ENCODE data around the gene PPM1H. TPM values are rescaled to one million over a fixed set of nuclear protein-coding genes. Genes with fewer than 3 reads are reported as not detected.

PPM1H gene
- total RNA-seq, 1 donor = 13.4 TPM

DNA sequence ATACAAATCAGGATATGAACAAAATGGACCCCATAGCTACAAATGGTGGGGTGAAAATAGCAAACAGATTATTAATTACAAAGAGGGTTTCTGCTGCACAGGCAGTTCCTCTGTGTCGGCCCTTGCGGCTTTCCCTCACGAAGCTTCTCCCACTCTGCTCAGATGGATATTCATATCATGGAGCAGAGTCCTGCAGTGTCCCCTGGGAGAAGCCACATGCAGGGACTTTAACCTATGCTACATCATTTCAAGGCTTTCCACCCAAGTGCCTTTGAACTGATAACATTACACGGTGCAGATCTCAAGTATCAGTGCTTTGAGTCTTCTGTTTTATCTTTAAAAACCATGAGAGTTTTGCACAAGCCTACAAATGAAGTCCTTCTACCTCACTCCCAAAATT lies 229.1 kb downstream of the PPM1H start:
- no peaks in the 10 kb centered on the region for H3K79me2 ChIP-seq (ENCODE audit: insufficient read depth, low read length)
- H2AFZ ChIP-seq (ENCODE audit: low read length) = no peak overlapping the region
- TF ChIP-seq, protein P1, sequence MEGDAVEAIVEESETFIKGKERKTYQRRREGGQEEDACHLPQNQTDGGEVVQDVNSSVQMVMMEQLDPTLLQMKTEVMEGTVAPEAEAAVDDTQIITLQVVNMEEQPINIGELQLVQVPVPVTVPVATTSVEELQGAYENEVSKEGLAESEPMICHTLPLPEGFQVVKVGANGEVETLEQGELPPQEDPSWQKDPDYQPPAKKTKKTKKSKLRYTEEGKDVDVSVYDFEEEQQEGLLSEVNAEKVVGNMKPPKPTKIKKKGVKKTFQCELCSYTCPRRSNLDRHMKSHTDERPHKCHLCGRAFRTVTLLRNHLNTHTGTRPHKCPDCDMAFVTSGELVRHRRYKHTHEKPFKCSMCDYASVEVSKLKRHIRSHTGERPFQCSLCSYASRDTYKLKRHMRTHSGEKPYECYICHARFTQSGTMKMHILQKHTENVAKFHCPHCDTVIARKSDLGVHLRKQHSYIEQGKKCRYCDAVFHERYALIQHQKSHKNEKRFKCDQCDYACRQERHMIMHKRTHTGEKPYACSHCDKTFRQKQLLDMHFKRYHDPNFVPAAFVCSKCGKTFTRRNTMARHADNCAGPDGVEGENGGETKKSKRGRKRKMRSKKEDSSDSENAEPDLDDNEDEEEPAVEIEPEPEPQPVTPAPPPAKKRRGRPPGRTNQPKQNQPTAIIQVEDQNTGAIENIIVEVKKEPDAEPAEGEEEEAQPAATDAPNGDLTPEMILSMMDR (IDR thresholded peaks at IDR 0.05; ENCODE audit: extremely low read depth, low read depth, low read length) = no peak
- no peaks in the 10 kb centered on the region for H4K20me1 ChIP-seq (ENCODE audit: insufficient read depth, low read length)
- no peaks in the 10 kb centered on the region for H3K27me3 ChIP-seq (ENCODE audit: insufficient read depth, low read length)
- no peak overlapping the region for H3K4me2 ChIP-seq (ENCODE audit: insufficient read depth, low read length)
- no peaks in the 10 kb centered on the region for H3K9me3 ChIP-seq (ENCODE audit: low read depth, low read length)
- no peak overlapping the region for H3K4me3 ChIP-seq (ENCODE audit: insufficient read depth, low read length)
- H3K27ac ChIP-seq (ENCODE audit: low read depth, low read length) = no peak overlapping the region
- no peak for DNase-seq (ENCODE audit: insufficient read length, low spot score, missing footprints)
- H3K4me1 ChIP-seq (ENCODE audit: insufficient read depth, low read length) = peaks cover 38% of the 10 kb centered on the region
- no peaks in the 10 kb centered on the region for H3K36me3 ChIP-seq (ENCODE audit: insufficient read depth, low read length)

GRCh38 chr12:62703011-62703380 lies 232.0 kb downstream of the PPM1H start:
- Histone ChIP-seq H3K4me2 (ENCODE audit: insufficient read depth, low read length) (peak overlapping the region; percentile 70), H3K9me3 (ENCODE audit: low read depth, low read length) (no peaks in the 10 kb centered on the region), H3K4me1 (ENCODE audit: insufficient read depth, low read length) (peaks cover 51% of the 10 kb centered on the region), H3K79me2 (ENCODE audit: insufficient read depth, low read length) (no peaks in the 10 kb centered on the region), H3K27ac (ENCODE audit: low read depth, low read length) (peak overlapping the region; percentile 98), H4K20me1 (ENCODE audit: insufficient read depth, low read length) (no peaks in the 10 kb centered on the region), H3K27me3 (ENCODE audit: insufficient read depth, low read length) (no peaks in the 10 kb centered on the region), H2AFZ (ENCODE audit: low read length) (no peak overlapping the region), H3K36me3 (ENCODE audit: insufficient read depth, low read length) (no peaks in the 10 kb centered on the region), H3K4me3 (ENCODE audit: insufficient read depth, low read length) (no peak overlapping the region)
- TF ChIP-seq, protein P1 (IDR thresholded peaks at IDR 0.05; ENCODE audit: extremely low read depth, low read depth, low read length) = no peak
- DNase-seq (ENCODE audit: insufficient read length, low spot score, missing footprints) = no peak

DNA sequence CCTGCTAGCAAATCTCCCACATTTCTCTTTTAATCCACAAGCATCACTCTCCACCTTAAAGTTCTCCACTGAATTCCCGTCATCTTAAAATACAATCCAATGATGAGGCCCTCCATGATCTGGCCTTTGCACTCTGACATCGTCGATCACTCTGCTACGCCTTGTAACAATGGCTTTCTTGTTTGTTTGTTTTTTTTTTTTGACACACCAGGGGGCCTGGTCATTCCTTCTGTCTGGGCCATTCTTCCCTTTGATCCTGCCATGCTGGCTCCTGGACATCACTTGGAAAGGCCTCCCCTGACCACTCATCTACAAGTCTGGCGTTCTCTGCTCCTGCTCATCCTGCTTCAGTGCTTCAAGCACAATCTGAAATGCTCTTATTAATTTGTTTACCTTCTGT lies 233.5 kb downstream of the PPM1H start:
- H3K27ac ChIP-seq (ENCODE audit: low read depth, low read length) = peak overlapping the region; percentile 98
- H3K4me1 ChIP-seq (ENCODE audit: insufficient read depth, low read length) = peaks cover 52% of the 10 kb centered on the region

DNA sequence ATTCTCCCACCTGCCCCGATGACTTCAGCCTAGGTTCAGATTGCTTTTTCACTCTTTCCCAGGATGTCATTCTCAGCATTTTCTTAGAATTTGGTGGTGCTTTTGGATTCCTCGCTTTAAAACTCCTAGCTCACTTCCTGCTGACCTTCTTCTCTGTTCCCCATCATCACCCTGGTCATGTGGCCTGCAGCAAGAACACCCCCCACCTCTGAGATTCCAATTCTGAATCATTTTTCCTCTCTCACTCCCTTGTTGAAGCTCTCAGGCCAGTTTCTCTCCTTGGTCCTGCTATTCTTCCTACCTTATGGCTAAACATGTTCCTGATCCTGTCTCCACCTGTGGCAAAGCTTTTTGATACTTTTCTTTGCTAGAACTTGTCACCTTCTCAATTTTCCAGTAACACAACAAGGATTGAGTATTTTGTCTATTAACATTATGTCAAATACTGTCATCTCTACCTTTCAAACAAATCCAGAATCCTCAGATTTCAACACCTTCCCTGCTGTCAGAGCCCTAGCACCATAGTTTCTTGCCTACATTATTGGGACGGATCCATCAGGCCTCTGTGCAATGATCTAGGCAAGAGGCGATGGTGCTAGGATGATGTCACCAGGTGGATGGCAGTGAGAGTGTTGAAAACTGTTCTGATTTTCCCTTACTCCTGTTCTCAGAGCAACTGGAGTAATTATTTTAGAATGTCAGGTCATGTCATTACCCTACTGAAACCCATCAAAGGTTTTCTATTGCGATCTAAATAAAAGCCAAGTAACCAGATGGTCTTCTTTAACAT lies 234.7 kb downstream of the PPM1H start:
- no peak for DNase-seq (ENCODE audit: insufficient read length, low spot score, missing footprints)
- Histone ChIP-seq H3K27me3 (ENCODE audit: insufficient read depth, low read length) (no peaks in the 10 kb centered on the region), H3K79me2 (ENCODE audit: insufficient read depth, low read length) (no peaks in the 10 kb centered on the region), H3K9me3 (ENCODE audit: low read depth, low read length) (no peaks in the 10 kb centered on the region), H2AFZ (ENCODE audit: low read length) (no peak overlapping the region), H3K4me2 (ENCODE audit: insufficient read depth, low read length) (no peak overlapping the region), H3K36me3 (ENCODE audit: insufficient read depth, low read length) (no peaks in the 10 kb centered on the region), H3K4me1 (ENCODE audit: insufficient read depth, low read length) (peaks cover 58% of the 10 kb centered on the region), H3K27ac (ENCODE audit: low read depth, low read length) (peak overlapping the region; percentile 84), H4K20me1 (ENCODE audit: insufficient read depth, low read length) (no peaks in the 10 kb centered on the region), H3K4me3 (ENCODE audit: insufficient read depth, low read length) (no peak overlapping the region)
- TF ChIP-seq, protein P1 (IDR thresholded peaks at IDR 0.05; ENCODE audit: extremely low read depth, low read depth, low read length) = no peak

More for the DNA sequence above, 233.5 kb downstream of the PPM1H start:
- TF ChIP-seq, protein P1 (IDR thresholded peaks at IDR 0.05; ENCODE audit: extremely low read depth, low read depth, low read length) = no peak
- no peak for DNase-seq (ENCODE audit: insufficient read length, low spot score, missing footprints)
- Histone ChIP-seq H3K36me3 (ENCODE audit: insufficient read depth, low read length) (no peaks in the 10 kb centered on the region), H3K4me3 (ENCODE audit: insufficient read depth, low read length) (no peak overlapping the region), H3K27me3 (ENCODE audit: insufficient read depth, low read length) (no peaks in the 10 kb centered on the region), H2AFZ (ENCODE audit: low read length) (no peak overlapping the region), H3K4me2 (ENCODE audit: insufficient read depth, low read length) (no peak overlapping the region), H3K79me2 (ENCODE audit: insufficient read depth, low read length) (no peaks in the 10 kb centered on the region), H4K20me1 (ENCODE audit: insufficient read depth, low read length) (no peaks in the 10 kb centered on the region), H3K9me3 (ENCODE audit: low read depth, low read length) (no peaks in the 10 kb centered on the region)

Data from osteoblast (primary cell).